ENCODE data around the gene CR1L.
"Not testable (repeated sequence)": the region's sequence is repeated elsewhere in the genome, so short reads cannot be mapped to it uniquely, and the experiment has no call there.

CR1L gene

DNA sequence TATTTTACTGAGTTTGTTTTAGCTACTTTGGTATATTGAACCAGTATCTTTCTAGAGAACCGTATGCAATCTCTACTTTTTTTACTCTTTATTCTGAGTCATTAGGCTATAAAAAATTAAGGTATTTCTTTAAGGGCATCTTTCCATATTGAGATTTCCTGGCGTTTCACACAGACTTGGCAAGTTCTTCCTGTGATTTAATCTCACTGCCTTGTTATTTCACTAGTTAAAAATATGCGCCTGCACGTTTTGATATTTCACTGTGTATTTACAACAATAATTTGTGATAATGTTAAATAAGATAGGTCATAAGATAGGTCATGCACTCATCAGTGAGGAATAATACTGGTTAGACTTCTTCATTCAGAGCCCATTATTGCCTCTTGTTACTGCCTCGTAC, 16.2 kb upstream of the CR1L start:
- Histone ChIP-seq H3K27me3 (ENCODE audit: insufficient read depth, low read length, poor library complexity, severe bottlenecking) (no peaks in the 10 kb centered on the region), H3K9me2 (replicated peaks; ENCODE audit: low read depth, low read length) (no peaks in the 10 kb centered on the region), H3K4me3 (ENCODE audit: low read length, poor library complexity, severe bottlenecking) (no peak overlapping the region), H4K20me1 (ENCODE audit: insufficient read depth, low read length, poor library complexity, severe bottlenecking) (no peaks in the 10 kb centered on the region), H3K9me3 (ENCODE audit: insufficient read depth, low read depth, low read length) (no peaks in the 10 kb centered on the region), H3F3A (ENCODE audit: low read depth) (no peaks in the 10 kb centered on the region), H3K9ac (ENCODE audit: low read depth, low read length, poor library complexity, severe bottlenecking) (no peak overlapping the region), H3K79me2 (ENCODE audit: insufficient read depth, low read length) (no peaks in the 10 kb centered on the region), H3K4me2 (ENCODE audit: low read depth, low read length, poor library complexity, severe bottlenecking) (no peak overlapping the region), H2AFZ (ENCODE audit: low read length) (no peak overlapping the region), H3K4me1 (ENCODE audit: insufficient read depth, low read length, poor library complexity, severe bottlenecking) (no peaks in the 10 kb centered on the region), H3K36me3 (ENCODE audit: insufficient read depth, low read length) (no peaks in the 10 kb centered on the region)
- TF ChIP-seq, protein P1, sequence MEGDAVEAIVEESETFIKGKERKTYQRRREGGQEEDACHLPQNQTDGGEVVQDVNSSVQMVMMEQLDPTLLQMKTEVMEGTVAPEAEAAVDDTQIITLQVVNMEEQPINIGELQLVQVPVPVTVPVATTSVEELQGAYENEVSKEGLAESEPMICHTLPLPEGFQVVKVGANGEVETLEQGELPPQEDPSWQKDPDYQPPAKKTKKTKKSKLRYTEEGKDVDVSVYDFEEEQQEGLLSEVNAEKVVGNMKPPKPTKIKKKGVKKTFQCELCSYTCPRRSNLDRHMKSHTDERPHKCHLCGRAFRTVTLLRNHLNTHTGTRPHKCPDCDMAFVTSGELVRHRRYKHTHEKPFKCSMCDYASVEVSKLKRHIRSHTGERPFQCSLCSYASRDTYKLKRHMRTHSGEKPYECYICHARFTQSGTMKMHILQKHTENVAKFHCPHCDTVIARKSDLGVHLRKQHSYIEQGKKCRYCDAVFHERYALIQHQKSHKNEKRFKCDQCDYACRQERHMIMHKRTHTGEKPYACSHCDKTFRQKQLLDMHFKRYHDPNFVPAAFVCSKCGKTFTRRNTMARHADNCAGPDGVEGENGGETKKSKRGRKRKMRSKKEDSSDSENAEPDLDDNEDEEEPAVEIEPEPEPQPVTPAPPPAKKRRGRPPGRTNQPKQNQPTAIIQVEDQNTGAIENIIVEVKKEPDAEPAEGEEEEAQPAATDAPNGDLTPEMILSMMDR (conservative IDR thresholded peaks at IDR 0.05; ENCODE audit: low read length) = no peak
- TF ChIP-seq EZH2phosphoT487 (IDR thresholded peaks at IDR 0.05; ENCODE audit: borderline replicate concordance) = no peak

- TF ChIP-seq, protein P1 (conservative IDR thresholded peaks at IDR 0.05; ENCODE audit: low read length) = no peak
- no peak for TF ChIP-seq EZH2phosphoT487 (IDR thresholded peaks at IDR 0.05; ENCODE audit: borderline replicate concordance)
- no peak overlapping the region for H3K9ac ChIP-seq (ENCODE audit: low read depth, low read length, poor library complexity, severe bottlenecking)
- H4K20me1 ChIP-seq (ENCODE audit: insufficient read depth, low read length, poor library complexity, severe bottlenecking) = no peaks in the 10 kb centered on the region
- no peaks in the 10 kb centered on the region for H3K9me3 ChIP-seq (ENCODE audit: insufficient read depth, low read depth, low read length)
- no peaks in the 10 kb centered on the region for H3K79me2 ChIP-seq (ENCODE audit: insufficient read depth, low read length)
- no peaks in the 10 kb centered on the region for H3K4me1 ChIP-seq (ENCODE audit: insufficient read depth, low read length, poor library complexity, severe bottlenecking)
- H3F3A ChIP-seq (ENCODE audit: low read depth) = no peaks in the 10 kb centered on the region
- no peak overlapping the region for H3K4me2 ChIP-seq (ENCODE audit: low read depth, low read length, poor library complexity, severe bottlenecking)
- H3K9me2 ChIP-seq (replicated peaks; ENCODE audit: low read depth, low read length) = no peaks in the 10 kb centered on the region
- H3K36me3 ChIP-seq (ENCODE audit: insufficient read depth, low read length) = no peaks in the 10 kb centered on the region
- no peak overlapping the region for H3K4me3 ChIP-seq (ENCODE audit: low read length, poor library complexity, severe bottlenecking)
- no peaks in the 10 kb centered on the region for H3K27me3 ChIP-seq (ENCODE audit: insufficient read depth, low read length, poor library complexity, severe bottlenecking)
- no peak overlapping the region for H2AFZ ChIP-seq (ENCODE audit: low read length)
These were observed 13.8 kb upstream of the CR1L start for GRCh38 chr1:207631137-207631536.

GRCh38 chr1:207633226-207633625, 11.7 kb upstream of the CR1L start:
- Histone ChIP-seq H3K36me3 (ENCODE audit: insufficient read depth, low read length) (no peaks in the 10 kb centered on the region), H3K4me1 (ENCODE audit: insufficient read depth, low read length, poor library complexity, severe bottlenecking) (no peaks in the 10 kb centered on the region), H3K9ac (ENCODE audit: low read depth, low read length, poor library complexity, severe bottlenecking) (no peak overlapping the region), H4K20me1 (ENCODE audit: insufficient read depth, low read length, poor library complexity, severe bottlenecking) (no peaks in the 10 kb centered on the region), H3K27me3 (ENCODE audit: insufficient read depth, low read length, poor library complexity, severe bottlenecking) (no peaks in the 10 kb centered on the region), H3F3A (ENCODE audit: low read depth) (no peaks in the 10 kb centered on the region), H3K4me3 (ENCODE audit: low read length, poor library complexity, severe bottlenecking) (no peak overlapping the region), H2AFZ (ENCODE audit: low read length) (no peak overlapping the region), H3K9me2 (replicated peaks; ENCODE audit: low read depth, low read length) (no peaks in the 10 kb centered on the region), H3K4me2 (ENCODE audit: low read depth, low read length, poor library complexity, severe bottlenecking) (no peak overlapping the region), H3K79me2 (ENCODE audit: insufficient read depth, low read length) (no peaks in the 10 kb centered on the region), H3K9me3 (ENCODE audit: insufficient read depth, low read depth, low read length) (no peaks in the 10 kb centered on the region)
- TF ChIP-seq, protein P1 (conservative IDR thresholded peaks at IDR 0.05; ENCODE audit: low read length) = no peak
- TF ChIP-seq EZH2phosphoT487 (IDR thresholded peaks at IDR 0.05; ENCODE audit: borderline replicate concordance) = no peak

GRCh38 chr1:207633699-207634289, 11.1 kb upstream of the CR1L start:
- not testable (repeated sequence) for H3F3A ChIP-seq (ENCODE audit: low read depth); H3K36me3 ChIP-seq (ENCODE audit: insufficient read depth, low read length); H3K9me3 ChIP-seq (ENCODE audit: insufficient read depth, low read depth, low read length); H4K20me1 ChIP-seq (ENCODE audit: insufficient read depth, low read length, poor library complexity, severe bottlenecking); H3K4me2 ChIP-seq (ENCODE audit: low read depth, low read length, poor library complexity, severe bottlenecking); H2AFZ ChIP-seq (ENCODE audit: low read length); H3K4me3 ChIP-seq (ENCODE audit: low read length, poor library complexity, severe bottlenecking); H3K9me2 ChIP-seq (replicated peaks; ENCODE audit: low read depth, low read length); H3K79me2 ChIP-seq (ENCODE audit: insufficient read depth, low read length); H3K27me3 ChIP-seq (ENCODE audit: insufficient read depth, low read length, poor library complexity, severe bottlenecking); H3K9ac ChIP-seq (ENCODE audit: low read depth, low read length, poor library complexity, severe bottlenecking); H3K4me1 ChIP-seq (ENCODE audit: insufficient read depth, low read length, poor library complexity, severe bottlenecking)

DNA sequence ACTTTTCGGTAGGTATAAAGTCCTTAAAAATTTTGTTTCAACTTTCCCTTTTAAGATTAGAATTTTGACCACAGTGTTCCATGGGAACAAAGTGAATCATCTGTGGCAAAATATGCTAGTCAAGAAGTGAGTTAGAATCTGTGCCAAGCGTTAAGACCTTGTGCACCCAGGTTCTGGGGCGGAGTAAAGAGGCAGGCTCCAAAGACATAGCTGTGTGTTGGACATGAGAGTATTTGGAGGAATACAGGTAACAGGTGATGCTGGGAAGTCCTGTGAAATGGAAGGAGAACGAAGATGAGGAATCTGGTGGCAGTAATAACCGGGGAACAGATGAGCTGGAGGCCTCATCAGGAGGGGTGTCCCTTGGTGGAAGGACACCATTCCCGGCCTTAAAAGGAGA, 10.6 kb upstream of the CR1L start:
- not testable (repeated sequence) for H3K4me1 ChIP-seq (ENCODE audit: insufficient read depth, low read length, poor library complexity, severe bottlenecking); H3K9me2 ChIP-seq (replicated peaks; ENCODE audit: low read depth, low read length); H3K4me3 ChIP-seq (ENCODE audit: low read length, poor library complexity, severe bottlenecking); H3K4me2 ChIP-seq (ENCODE audit: low read depth, low read length, poor library complexity, severe bottlenecking); H3K36me3 ChIP-seq (ENCODE audit: insufficient read depth, low read length); H3K79me2 ChIP-seq (ENCODE audit: insufficient read depth, low read length); H3K27me3 ChIP-seq (ENCODE audit: insufficient read depth, low read length, poor library complexity, severe bottlenecking); H3F3A ChIP-seq (ENCODE audit: low read depth); H4K20me1 ChIP-seq (ENCODE audit: insufficient read depth, low read length, poor library complexity, severe bottlenecking); H3K9ac ChIP-seq (ENCODE audit: low read depth, low read length, poor library complexity, severe bottlenecking); H3K9me3 ChIP-seq (ENCODE audit: insufficient read depth, low read depth, low read length); H2AFZ ChIP-seq (ENCODE audit: low read length)

All from Loucy (cell line).